Measurements from ENCODE around the gene LONP1. TPM values are rescaled to one million over a fixed set of nuclear protein-coding genes. Genes with fewer than 3 reads are reported as not detected.
A peak's percentile ranks its signal among the peaks of the same experiment; 100 is the strongest.

Gene LONP1
- polyA plus RNA-seq, 4 donors: 41.6 to 69.2 (median 51.5) TPM

DNA sequence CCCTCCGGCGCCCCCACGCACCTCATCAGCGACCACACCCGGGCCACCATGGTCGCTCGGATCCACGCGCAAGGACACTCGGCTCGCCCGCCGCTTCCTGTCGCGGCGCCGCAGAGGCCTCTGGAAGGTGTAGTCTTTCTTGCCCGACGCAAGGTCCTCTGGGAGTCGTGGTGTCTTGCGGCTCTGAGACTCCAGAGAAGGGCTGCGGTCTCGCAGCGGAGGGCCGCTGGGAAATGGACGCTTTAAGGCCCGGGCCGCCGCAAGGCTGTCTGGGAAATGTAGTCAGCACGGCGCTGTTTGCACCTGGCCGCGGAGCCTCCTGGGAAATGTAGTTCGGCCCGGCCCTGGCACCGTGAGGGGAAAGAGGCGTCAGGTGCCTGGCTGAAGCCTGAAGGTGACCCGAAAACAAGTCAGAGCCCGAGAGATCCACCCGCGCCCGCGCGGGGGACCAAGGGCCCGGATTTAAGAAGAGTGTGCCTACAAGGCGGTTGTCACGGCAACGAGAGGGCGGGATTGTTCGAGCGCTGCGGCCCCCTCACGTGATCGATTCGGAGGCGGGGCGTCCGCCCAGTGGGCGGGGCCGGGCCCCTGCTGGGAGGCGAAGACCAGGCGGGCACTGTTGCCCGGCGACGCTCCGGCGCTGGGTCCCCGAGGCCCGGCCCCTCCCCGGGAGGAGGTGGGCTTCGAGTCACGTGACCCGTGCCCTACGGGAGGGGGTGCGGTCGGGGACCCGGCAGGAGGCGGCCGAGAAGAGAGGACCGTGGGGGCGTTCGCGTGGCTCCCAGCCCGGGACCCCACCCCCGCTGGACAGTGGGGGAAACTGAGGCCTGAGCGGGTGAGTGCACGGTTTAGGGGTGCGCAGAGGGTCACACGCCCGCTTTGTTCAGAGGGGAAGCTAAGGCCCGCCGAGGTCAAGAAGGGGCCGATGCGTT, 39.2 kb downstream of the LONP1 start, which contains the start of the genes HSD11B1L and MICOS13:
TSS of gene HSD11B1L (plus strand) at position 591 of the 932 bp plus-strand sequence. CDS start 3,806 bp downstream, outside the sequence.
TSS of gene MICOS13 (minus strand) at position 80 of the 932 bp plus-strand sequence. CDS start at position 50, 30 bp downstream.
- Histone ChIP-seq H3K9me3 (ENCODE audit: control insufficient read depth in 2 of 2, insufficient read depth in 1 of 2, low read depth in 1 of 2, low read length in 1 of 2) (no peaks in the 10 kb centered on the region), H3K36me3 (ENCODE audit: control insufficient read depth in 3 of 3, insufficient read depth in 2 of 3, low read depth in 1 of 3, low read length in 3 of 3) (peaks cover 0 to 17% (median 0%) of the 10 kb centered on the region in 3 donors), H3K4me1 (ENCODE audit: control insufficient read depth in 3 of 3, insufficient read depth in 2 of 3, low read depth in 1 of 3, low read length in 2 of 3) (peaks cover 1 to 10% (median 6%) of the 10 kb centered on the region in 3 donors), H3K27me3 (ENCODE audit: control insufficient read depth in 3 of 3, insufficient read depth in 3 of 3, low read length in 3 of 3) (peaks cover 0 to 4% (median 0%) of the 10 kb centered on the region in 3 donors), H3K27ac (ENCODE audit: low read depth in 1 of 3, low read length in 2 of 3) (peak within 1 kb of the TSS; percentile 51 to 83 (median 80)), H3K4me3 (ENCODE audit: low read depth in 1 of 3, low read length in 3 of 3) (peak within 1 kb of the TSS; percentile 55 to 98 (median 64))
- DNase-seq (peak; percentile 99 to 100), FAIRE-seq (peak; percentile 85)
- WGBS, 3 donors: 0 to 1% (median 1%) methylated on average over 80 to 94 of the region's 94 CpGs

DNA sequence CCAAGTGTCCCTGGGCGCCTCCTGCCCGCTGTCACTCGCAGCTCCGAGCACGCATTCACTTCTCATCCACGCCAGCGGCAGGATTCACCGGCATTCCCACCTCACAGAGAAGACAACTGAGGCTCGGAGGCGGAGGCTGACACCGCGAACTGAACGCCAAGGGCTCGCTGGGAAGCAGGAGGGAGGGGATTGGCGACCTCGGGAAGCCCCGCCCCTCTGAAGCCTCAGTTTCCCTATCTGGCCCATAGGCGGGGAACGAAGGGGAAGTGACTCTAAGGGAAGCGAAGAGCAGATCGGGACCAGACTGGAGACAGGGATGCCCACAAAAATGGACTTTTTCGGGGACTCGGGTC, 39.9 kb downstream of the LONP1 start:
- no peak for DNase-seq

DNA sequence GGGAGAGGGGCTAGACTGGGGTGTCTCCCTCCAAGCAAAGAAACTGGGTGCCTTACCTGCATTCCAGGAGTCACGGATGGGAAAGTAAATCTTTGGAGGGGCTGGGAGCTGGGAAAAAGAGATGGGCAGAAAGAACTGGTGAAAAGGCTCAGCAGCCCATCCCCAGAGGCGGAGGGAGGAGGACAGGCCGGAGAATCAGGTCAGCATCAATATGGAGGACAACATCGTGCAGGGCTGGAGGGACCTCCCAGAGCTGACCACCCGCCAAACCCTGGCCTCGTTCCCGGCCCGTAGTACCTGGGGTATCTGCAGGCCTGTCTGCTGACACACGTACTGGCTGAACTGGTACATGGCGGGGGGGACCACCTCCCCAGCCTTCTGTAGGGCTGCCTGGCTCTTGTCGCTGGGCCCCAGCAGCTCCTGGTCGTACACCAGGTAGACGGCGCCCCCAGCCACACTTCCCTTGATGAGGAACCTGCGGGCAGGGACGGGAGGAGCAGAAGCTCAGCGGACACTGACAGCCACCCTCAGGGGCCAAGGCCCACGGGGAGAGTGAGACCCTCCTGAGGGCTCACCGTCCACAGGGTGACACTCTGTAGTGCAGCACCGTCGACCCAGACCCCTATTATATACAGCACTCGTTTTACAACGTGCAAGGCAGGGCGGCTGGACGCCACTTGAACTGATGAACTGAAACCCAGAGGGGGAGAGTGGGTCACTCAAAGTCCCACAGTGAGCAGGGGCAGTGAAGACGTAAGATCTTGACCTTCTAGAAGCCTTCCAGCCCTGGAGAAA, 40.5 kb downstream of the LONP1 start:
- Histone ChIP-seq H3K4me3 (ENCODE audit: low read depth in 1 of 3, low read length in 3 of 3) (peak overlapping the region; percentile 55 to 98 (median 64)), H3K9me3 (ENCODE audit: control insufficient read depth in 2 of 2, insufficient read depth in 1 of 2, low read depth in 1 of 2, low read length in 1 of 2) (no peaks in the 10 kb centered on the region), H3K27me3 (ENCODE audit: control insufficient read depth in 3 of 3, insufficient read depth in 3 of 3, low read length in 3 of 3) (peaks cover 0 to 4% (median 0%) of the 10 kb centered on the region in 3 donors), H3K36me3 (ENCODE audit: control insufficient read depth in 3 of 3, insufficient read depth in 2 of 3, low read depth in 1 of 3, low read length in 3 of 3) (peaks cover 0 to 17% (median 0%) of the 10 kb centered on the region in 3 donors), H3K4me1 (ENCODE audit: control insufficient read depth in 3 of 3, insufficient read depth in 2 of 3, low read depth in 1 of 3, low read length in 2 of 3) (peaks cover 1 to 10% (median 6%) of the 10 kb centered on the region in 3 donors), H3K27ac (ENCODE audit: low read depth in 1 of 3, low read length in 2 of 3) (peak overlapping the region in 2 of 3 donors; percentile 80 to 83)
- DNase-seq (no peak), FAIRE-seq (no peak)
- WGBS, 3 donors: 17 to 29% (median 24%) methylated on average over 26 of the region's 26 CpGs

More for the DNA sequence above, 39.9 kb downstream of the LONP1 start:
- Histone ChIP-seq H3K27me3 (ENCODE audit: control insufficient read depth in 3 of 3, insufficient read depth in 3 of 3, low read length in 3 of 3) (peaks cover 0 to 4% (median 0%) of the 10 kb centered on the region in 3 donors), H3K36me3 (ENCODE audit: control insufficient read depth in 3 of 3, insufficient read depth in 2 of 3, low read depth in 1 of 3, low read length in 3 of 3) (peaks cover 0 to 17% (median 0%) of the 10 kb centered on the region in 3 donors), H3K27ac (ENCODE audit: low read depth in 1 of 3, low read length in 2 of 3) (peak overlapping the region; percentile 51 to 83 (median 80)), H3K9me3 (ENCODE audit: control insufficient read depth in 2 of 2, insufficient read depth in 1 of 2, low read depth in 1 of 2, low read length in 1 of 2) (no peaks in the 10 kb centered on the region), H3K4me1 (ENCODE audit: control insufficient read depth in 3 of 3, insufficient read depth in 2 of 3, low read depth in 1 of 3, low read length in 2 of 3) (peaks cover 1 to 10% (median 6%) of the 10 kb centered on the region in 3 donors), H3K4me3 (ENCODE audit: low read depth in 1 of 3, low read length in 3 of 3) (peak overlapping the region; percentile 55 to 98 (median 64))
- FAIRE-seq: no peak
- 0% methylated on average over 23 of the region's 23 CpGs for WGBS, 3 donors

DNA sequence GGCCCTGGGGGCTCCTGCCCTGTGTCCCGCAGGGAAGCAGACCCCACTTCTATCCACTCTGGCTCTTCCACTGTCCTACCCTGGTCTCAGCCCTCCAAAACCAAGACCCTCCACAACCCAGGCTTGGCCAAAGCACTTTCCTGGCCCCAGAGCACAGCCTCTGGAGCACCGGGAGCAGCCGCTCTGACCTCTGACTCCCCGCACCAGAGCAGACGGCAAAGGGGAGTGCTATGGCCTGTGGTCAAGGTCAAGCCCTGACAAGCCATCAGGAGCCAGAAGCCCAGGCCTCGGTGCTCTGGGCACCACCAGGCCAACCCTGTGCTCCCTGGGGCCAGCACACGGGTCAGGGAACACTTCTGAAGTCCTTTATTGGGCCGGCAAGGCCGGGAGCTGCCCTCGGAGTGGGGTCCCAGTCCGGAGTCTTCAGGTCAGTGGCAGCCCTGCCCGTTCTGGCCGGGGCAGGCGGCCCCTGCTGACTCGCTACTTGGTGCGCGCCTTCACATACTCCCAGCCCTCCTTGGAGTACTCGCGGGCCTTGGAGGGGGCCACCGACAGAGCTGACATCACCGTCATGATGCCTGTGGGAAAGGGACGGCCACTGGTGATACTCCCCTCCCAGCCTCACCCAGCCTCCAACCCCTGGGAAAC, 41.8 kb downstream of the LONP1 start:
- WGBS, 3 donors: 88 to 91% (median 91%) methylated on average over 19 to 22 of the region's 22 CpGs

DNA sequence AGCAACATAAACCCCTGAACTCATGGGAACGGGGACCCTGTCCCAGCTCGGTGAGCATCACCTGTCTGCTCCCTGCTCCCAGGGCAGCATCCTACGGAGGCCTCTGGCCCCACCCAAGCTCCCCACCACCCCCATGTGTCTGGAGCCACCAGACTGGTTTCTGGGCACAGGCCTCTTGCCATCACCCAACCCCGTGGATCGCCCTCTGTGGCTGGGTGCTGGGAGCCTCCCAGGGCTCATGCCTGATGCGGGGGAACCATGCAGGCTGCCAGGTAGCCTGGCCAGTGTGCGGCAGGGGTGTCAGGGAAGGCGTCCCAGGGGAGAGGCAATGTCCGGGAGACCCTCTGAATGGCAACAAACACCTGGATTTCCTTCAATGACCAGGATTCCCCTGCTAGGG, 42.4 kb downstream of the LONP1 start:
- Histone ChIP-seq H3K36me3 (ENCODE audit: control insufficient read depth in 3 of 3, insufficient read depth in 2 of 3, low read depth in 1 of 3, low read length in 3 of 3) (peaks cover 0 to 17% (median 0%) of the 10 kb centered on the region in 3 donors), H3K9me3 (ENCODE audit: control insufficient read depth in 2 of 2, insufficient read depth in 1 of 2, low read depth in 1 of 2, low read length in 1 of 2) (no peaks in the 10 kb centered on the region), H3K4me1 (ENCODE audit: control insufficient read depth in 3 of 3, insufficient read depth in 2 of 3, low read depth in 1 of 3, low read length in 2 of 3) (peaks cover 1 to 10% (median 6%) of the 10 kb centered on the region in 3 donors), H3K27ac (ENCODE audit: low read depth in 1 of 3, low read length in 2 of 3) (no peak overlapping the region), H3K4me3 (ENCODE audit: low read depth in 1 of 3, low read length in 3 of 3) (no peak overlapping the region), H3K27me3 (ENCODE audit: control insufficient read depth in 3 of 3, insufficient read depth in 3 of 3, low read length in 3 of 3) (peaks cover 0 to 4% (median 0%) of the 10 kb centered on the region in 3 donors)
- DNase-seq (no peak), FAIRE-seq (no peak)
- WGBS, 3 donors: 80 to 87% (median 86%) methylated on average over 9 of the region's 9 CpGs

More for the DNA sequence above, 41.8 kb downstream of the LONP1 start:
- no peaks in the 10 kb centered on the region for H3K9me3 ChIP-seq (ENCODE audit: control insufficient read depth in 2 of 2, insufficient read depth in 1 of 2, low read depth in 1 of 2, low read length in 1 of 2)
- H3K4me1 ChIP-seq (ENCODE audit: control insufficient read depth in 3 of 3, insufficient read depth in 2 of 3, low read depth in 1 of 3, low read length in 2 of 3): peaks cover 1 to 10% (median 6%) of the 10 kb centered on the region in 3 donors
- no peak overlapping the region for H3K27ac ChIP-seq (ENCODE audit: low read depth in 1 of 3, low read length in 2 of 3)
- no peak overlapping the region for H3K4me3 ChIP-seq (ENCODE audit: low read depth in 1 of 3, low read length in 3 of 3)
- FAIRE-seq (no peak), DNase-seq (no peak)
- H3K27me3 ChIP-seq (ENCODE audit: control insufficient read depth in 3 of 3, insufficient read depth in 3 of 3, low read length in 3 of 3): peaks cover 0 to 4% (median 0%) of the 10 kb centered on the region in 3 donors
- H3K36me3 ChIP-seq (ENCODE audit: control insufficient read depth in 3 of 3, insufficient read depth in 2 of 3, low read depth in 1 of 3, low read length in 3 of 3): peaks cover 0 to 17% (median 0%) of the 10 kb centered on the region in 3 donors

DNA sequence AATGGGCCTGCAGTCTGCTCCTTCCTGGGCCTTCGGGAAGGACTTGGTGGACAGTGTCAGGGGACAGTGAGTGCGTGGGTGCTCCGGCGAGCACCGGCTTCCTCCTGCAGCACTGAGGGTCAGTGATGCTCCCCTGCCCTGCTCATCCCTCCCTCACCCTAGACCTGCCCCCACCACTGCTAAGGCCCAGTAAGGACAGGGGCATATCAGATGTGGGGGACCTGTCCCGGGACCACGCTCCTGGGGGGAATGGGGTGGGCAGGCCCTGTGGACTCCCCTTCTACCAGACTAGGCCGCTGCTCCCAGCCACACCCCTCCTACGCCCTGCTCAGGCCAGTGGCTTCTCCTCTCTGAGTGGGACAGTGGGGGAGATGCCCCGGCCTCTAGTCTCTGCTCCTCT, 42.8 kb downstream of the LONP1 start:
- DNase-seq (no peak), FAIRE-seq (no peak)
- H3K4me3 ChIP-seq (ENCODE audit: low read depth in 1 of 3, low read length in 3 of 3): no peak overlapping the region
- peaks cover 0 to 18% (median 0%) of the 10 kb centered on the region in 3 donors for H3K36me3 ChIP-seq (ENCODE audit: control insufficient read depth in 3 of 3, insufficient read depth in 2 of 3, low read depth in 1 of 3, low read length in 3 of 3)
- WGBS, 3 donors: 83 to 92% (median 91%) methylated on average over 10 of the region's 10 CpGs
- no peak overlapping the region for H3K27ac ChIP-seq (ENCODE audit: low read depth in 1 of 3, low read length in 2 of 3)
- peaks cover 0 to 4% (median 0%) of the 10 kb centered on the region in 3 donors for H3K27me3 ChIP-seq (ENCODE audit: control insufficient read depth in 3 of 3, insufficient read depth in 3 of 3, low read length in 3 of 3)
- H3K4me1 ChIP-seq (ENCODE audit: control insufficient read depth in 3 of 3, insufficient read depth in 2 of 3, low read depth in 1 of 3, low read length in 2 of 3): peaks cover 1 to 10% (median 6%) of the 10 kb centered on the region in 3 donors
- H3K9me3 ChIP-seq (ENCODE audit: control insufficient read depth in 2 of 2, insufficient read depth in 1 of 2, low read depth in 1 of 2, low read length in 1 of 2): no peaks in the 10 kb centered on the region

DNA sequence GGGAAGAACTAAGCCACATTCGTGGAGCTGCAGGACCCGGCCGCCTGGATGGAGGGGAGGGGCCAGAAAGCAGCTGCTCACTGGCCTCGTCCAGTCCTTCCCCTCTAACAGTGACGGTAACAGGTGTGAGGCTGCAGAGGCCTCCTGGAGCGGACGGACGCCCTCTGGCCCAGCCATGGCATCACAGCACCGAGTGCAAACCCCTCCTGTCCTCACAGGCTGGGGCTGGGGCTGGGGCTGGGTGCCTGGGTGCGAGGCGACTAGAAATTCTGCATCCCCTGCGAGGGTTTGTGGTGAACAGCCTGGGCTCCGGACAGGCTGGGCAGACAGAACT, 43.2 kb downstream of the LONP1 start:
- DNase-seq (no peak), FAIRE-seq (no peak)
- no peak overlapping the region for H3K4me3 ChIP-seq (ENCODE audit: low read depth in 1 of 3, low read length in 3 of 3)
- WGBS, 3 donors: 35 to 69% (median 39%) methylated on average over 8 to 13 of the region's 13 CpGs
- peaks cover 0 to 22% (median 0%) of the 10 kb centered on the region in 3 donors for H3K36me3 ChIP-seq (ENCODE audit: control insufficient read depth in 3 of 3, insufficient read depth in 2 of 3, low read depth in 1 of 3, low read length in 3 of 3)
- no peak overlapping the region for H3K27ac ChIP-seq (ENCODE audit: low read depth in 1 of 3, low read length in 2 of 3)
- H3K4me1 ChIP-seq (ENCODE audit: control insufficient read depth in 3 of 3, insufficient read depth in 2 of 3, low read depth in 1 of 3, low read length in 2 of 3): peaks cover 1 to 10% (median 6%) of the 10 kb centered on the region in 3 donors
- H3K9me3 ChIP-seq (ENCODE audit: control insufficient read depth in 2 of 2, insufficient read depth in 1 of 2, low read depth in 1 of 2, low read length in 1 of 2): no peaks in the 10 kb centered on the region
- peaks cover 0 to 4% (median 0%) of the 10 kb centered on the region in 3 donors for H3K27me3 ChIP-seq (ENCODE audit: control insufficient read depth in 3 of 3, insufficient read depth in 3 of 3, low read length in 3 of 3)
